ENCODE measurements around the gene MVB12B. TPM values are rescaled to one million over a fixed set of nuclear protein-coding genes. Genes with fewer than 3 reads are reported as not detected.

Gene MVB12B
- total and polyA plus RNA-seq, 2 of the 8 experiments (the other 6 are each of a cell fraction or from before 2014, with no cell fraction given): 2.6 to 5.0 TPM

DNA sequence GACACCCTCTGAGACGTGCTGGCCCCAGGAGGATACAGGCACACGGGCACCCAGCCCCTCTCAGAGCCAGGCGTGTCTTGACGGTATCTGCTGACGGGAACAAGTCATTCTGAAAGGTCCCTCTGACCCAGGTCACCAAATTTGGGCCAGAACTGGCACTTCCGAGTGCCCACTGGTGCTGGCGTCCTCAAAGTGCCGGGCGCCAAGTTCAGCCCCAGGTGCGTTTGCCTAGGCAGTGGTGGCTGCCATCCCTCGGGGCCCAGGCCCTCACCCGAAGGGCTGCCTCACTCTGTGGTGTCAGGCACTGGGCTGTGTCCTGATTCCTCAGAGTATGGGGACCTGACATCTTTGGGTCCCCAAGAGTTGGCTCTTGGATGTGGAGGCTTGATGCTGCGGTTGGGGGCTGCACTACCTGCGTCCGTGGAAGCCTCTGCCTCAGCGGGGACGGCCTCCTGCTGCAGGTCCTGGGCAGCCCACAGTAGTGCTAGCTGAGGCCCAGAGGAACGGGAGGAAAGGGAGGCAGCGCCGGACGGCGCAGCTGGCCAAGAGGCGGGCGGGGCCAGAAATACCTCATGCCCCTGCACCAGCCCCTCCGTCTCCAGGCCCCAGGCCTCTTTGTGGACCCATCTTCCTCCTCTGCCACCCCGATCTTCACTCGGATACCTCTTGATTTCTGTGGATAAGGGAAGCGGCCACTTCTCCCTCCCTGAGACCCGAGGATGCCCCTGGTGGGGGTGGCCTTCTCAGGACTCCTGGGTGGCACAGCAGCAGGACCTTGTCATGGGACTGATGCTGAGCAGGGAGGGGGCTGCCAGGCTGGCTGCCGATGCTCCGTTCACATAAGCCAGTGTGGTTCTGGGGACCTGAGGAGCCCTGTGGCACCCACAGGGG is 177.7 kb downstream of the MVB12B start:
- DNase-seq (ENCODE audit: low read depth in 1 of 2, low spot score in 2 of 2) (no peak), FAIRE-seq (no peak)
- H3K14ac ChIP-seq (ENCODE audit: insufficient read length): no peak overlapping the region
- 90% methylated on average over 25 of the region's 31 CpGs; no CpG with 5 or more reads in 1 of the 2 experiments for WGBS, 2 experiments (ENCODE audit: extremely low coverage in 1 of 2, insufficient coverage in 1 of 2, insufficient read length in 1 of 2, insufficient replicate concordance in 2 of 2, low coverage in 1 of 2, low lambda C conversion rate in 2 of 2, missing lambda C conversion rate in 1 of 2)
- peaks cover 0 to 10% (median 3%) of the 10 kb centered on the region in 4 experiments; a peak in 5 of 7 replicates for H3K27me3 ChIP-seq (replicated peaks in 1 of 4; ENCODE audit: control insufficient read depth in 3 of 4, extremely low read depth in 1 of 4, insufficient read depth in 3 of 4, low read length in 3 of 4)
- H3K4ac ChIP-seq (replicated peaks; ENCODE audit: insufficient read length, low read depth, low read length): no peak overlapping the region
- no peaks in the 10 kb centered on the region for H3K9me3 ChIP-seq (ENCODE audit: insufficient read depth in 2 of 2, low read depth in 1 of 2, low read length in 1 of 2)
- no peak overlapping the region for H3K23ac ChIP-seq (ENCODE audit: insufficient read length)
- no peaks in the 10 kb centered on the region; a peak in 1 of 8 replicates for H3K36me3 ChIP-seq (ENCODE audit: control insufficient read depth in 2 of 4, insufficient read depth in 4 of 4, low read length in 3 of 4)
- H4K8ac ChIP-seq (ENCODE audit: extremely low read depth, insufficient read depth, low read length): 0 out of 2 replicates have a peak overlapping the region, but pooled peaks have one; percentile 63
- no peak overlapping the region for H2AK5ac ChIP-seq (ENCODE audit: low read depth, low read length)
- no peak overlapping the region for H2AFZ ChIP-seq (ENCODE audit: low read length)
- H3K4me3 ChIP-seq (ENCODE audit: extremely low read depth in 1 of 4, insufficient read depth in 2 of 4, low read depth in 3 of 4, low read length in 4 of 4): no peak overlapping the region
- ChIA-PET CTCF (ENCODE audit: partially characterized antibody) (interaction anchor here (6.7 to 10.6 kb wide), 3 partner anchors 7 to 58 kb away, joined by 85 to 276 read pairs (median 128); no protein-coding TSS in a partner anchor), POLR2A (ENCODE audit: partially characterized antibody) (no interaction called here)
- peaks cover 12% of the 10 kb centered on the region; the same call in 1 of the 2 replicates for H3K23me2 ChIP-seq (ENCODE audit: low read depth, low read length)
- H3K27ac ChIP-seq (ENCODE audit: low read depth, low read length): no peak overlapping the region
- H4K91ac ChIP-seq (replicated peaks; ENCODE audit: insufficient read length, low read length): no peak overlapping the region
- no peak overlapping the region for H2BK5ac ChIP-seq (ENCODE audit: low read depth, low read length)
- no peak overlapping the region for H4K5ac ChIP-seq (ENCODE audit: insufficient read length, low read depth, low read length)
- H2BK15ac ChIP-seq (ENCODE audit: low read length): no peak overlapping the region
- no peaks in the 10 kb centered on the region for H3K79me2 ChIP-seq (ENCODE audit: control insufficient read depth in 1 of 2, insufficient read depth in 2 of 2, low read length in 2 of 2)
- peak overlapping the region; percentile 27; the same call in 1 of the 2 replicates for H2BK12ac ChIP-seq (ENCODE audit: low read depth, low read length)
- H3K56ac ChIP-seq (replicated peaks; ENCODE audit: insufficient read length, low read depth, low read length): no peak overlapping the region
- no peaks in the 10 kb centered on the region for H3K79me1 ChIP-seq (ENCODE audit: low read depth, low read length)
- H3K4me2 ChIP-seq (ENCODE audit: insufficient read depth in 1 of 2, low read depth in 2 of 2, low read length in 2 of 2): no peak overlapping the region
- no peak overlapping the region for H2BK20ac ChIP-seq (ENCODE audit: low read length)
- H3K9ac ChIP-seq (replicated peaks in 1 of 4; ENCODE audit: extremely low read depth in 1 of 4, low read depth in 3 of 4, low read length in 3 of 4): no peak overlapping the region
- H3K18ac ChIP-seq (ENCODE audit: extremely low read depth, low read length): no peak overlapping the region
- H2BK120ac ChIP-seq (replicated peaks; ENCODE audit: low read depth, low read length): no peak overlapping the region
- TF ChIP-seq CREB1 (IDR thresholded peaks at IDR 0.05) (no peak), HDAC2 (IDR thresholded peaks at IDR 0.05; ENCODE audit: borderline replicate concordance in 1 of 2, low read depth in 2 of 2, low read length in 2 of 2) (no peak), SP1 (IDR thresholded peaks at IDR 0.05; ENCODE audit: low read depth, low read length) (no peak), EGR1 (IDR thresholded peaks at IDR 0.05; ENCODE audit: borderline replicate concordance, low read depth, low read length) (no peak)
- peaks cover 0 to 15% (median 8%) of the 10 kb centered on the region in 4 experiments; a peak in 6 of 7 replicates for H3K4me1 ChIP-seq (replicated peaks in 1 of 4; ENCODE audit: control insufficient read depth in 3 of 4, insufficient read depth in 4 of 4, low read length in 3 of 4)
- H4K20me1 ChIP-seq (replicated peaks in 1 of 2; ENCODE audit: control insufficient read depth in 1 of 2, insufficient read depth in 2 of 2, low read length in 2 of 2): peaks cover 0 to 3% of the 10 kb centered on the region in 2 experiments
